Thoracic aorta (tissue), 2 donors: ENCODE measurements around the gene ECEL1. TPM values are rescaled to one million over a fixed set of nuclear protein-coding genes. Genes with fewer than 3 reads are reported as not detected.

Experiments used
- ATAC-seq: fragments of 150-250 bp; one replicate; pipeline ENCODE4 v1.8.0; 2017; ENCODE audit warnings: low read depth; ENCODE audit not compliant: insufficient number of reproducible peaks, low FRiP score
- DNase-seq: peaks from one replicate; pipeline ENCODE4 v3.0.0-alpha.2; 2020; ENCODE audit warnings: low spot score
- H3K27ac ChIP-seq, 2 donors: fragments of 200-600 bp; sonication (generic); 1 replicate in 1 of 2; 2 replicates in 1 of 2; pipeline ENCODE4 v1.5.1; 2016; ENCODE audit warnings: mild to moderate bottlenecking in 2 of 2, moderate library complexity in 2 of 2
- H3K27me3 ChIP-seq: fragments of 200-600 bp; sonication (generic); replicated peaks from 2 replicates; pipeline ENCODE4 v1.6.0; 2016; ENCODE audit warnings: mild to moderate bottlenecking; ENCODE audit not compliant: insufficient read depth
- H3K36me3 ChIP-seq: fragments of 200-600 bp; sonication (generic); one replicate; pipeline ENCODE4 v1.5.1; 2016
- H3K4me1 ChIP-seq, 2 donors: fragments of 200-600 bp; sonication (generic); 1 replicate in 1 of 2; 2 replicates in 1 of 2; pipeline versions ENCODE4 v1.5.1 to v1.6.0; 2016; ENCODE audit warnings: low read depth in 2 of 2, mild to moderate bottlenecking in 1 of 2; ENCODE audit not compliant: control insufficient read depth in 1 of 2
- H3K4me3 ChIP-seq: fragments of 200-600 bp; sonication (generic); 2 replicates; pipeline ENCODE4 v1.5.1; 2016; ENCODE audit warnings: mild to moderate bottlenecking
- H3K9me3 ChIP-seq: fragments of 200-600 bp; sonication (generic); 2 replicates; pipeline ENCODE4 v1.5.1; 2016
- CTCF ChIP-seq: fragments of 200-600 bp; sonication (generic); IDR thresholded peaks from one replicate; pipeline ENCODE4 v1.5.1; 2019; ENCODE audit warnings: antibody characterized with exemption
- total RNA-seq, 2 donors: library from RNA; depleted of rRNA; stranded (reverse); fragments of >200 nt; gene quantifications; one replicate each; pipeline versions ENCODE4 v1.1.0 to v1.2.3, GENCODE V29; 2016

ECEL1 gene
- total RNA-seq, 2 donors from 2014 or later = 1.6 to 2.8 TPM

- no peak overlapping the region for H3K27ac ChIP-seq
- ATAC-seq (no peak), DNase-seq (no peak)
- H3K4me3 ChIP-seq = no peak overlapping the region
- no peaks in the 10 kb centered on the region for H3K36me3 ChIP-seq
- no peaks in the 10 kb centered on the region for H3K9me3 ChIP-seq
- no peak for TF ChIP-seq CTCF
- H3K27me3 ChIP-seq = peaks cover 3% of the 10 kb centered on the region
- H3K4me1 ChIP-seq = peaks cover 0 to 6% of the 10 kb centered on the region in 2 donors
Measured at GRCh38 chr2:232485348-232485756, 2.3 kb downstream of the ECEL1 start.

GRCh38 chr2:232484628-232485347, 2.8 kb downstream of the ECEL1 start:
- ATAC-seq = no peak
- Histone ChIP-seq H3K36me3 (no peaks in the 10 kb centered on the region), H3K4me1 (peaks cover 0 to 6% of the 10 kb centered on the region in 2 donors), H3K27ac (no peak overlapping the region), H3K27me3 (peaks cover 3% of the 10 kb centered on the region), H3K4me3 (no peak overlapping the region), H3K9me3 (no peaks in the 10 kb centered on the region)
- no peak for DNase-seq
- no peak for TF ChIP-seq CTCF

- DNase-seq = no peak
- no peaks in the 10 kb centered on the region for H3K9me3 ChIP-seq
- H3K27me3 ChIP-seq = peaks cover 3% of the 10 kb centered on the region
Measured at GRCh38 chr2:232483923-232484627, 3.6 kb downstream of the ECEL1 start.

GRCh38 chr2:232483311-232483922, 4.2 kb downstream of the ECEL1 start:
- H3K27me3 ChIP-seq = peaks cover 3% of the 10 kb centered on the region
- no peaks in the 10 kb centered on the region for H3K36me3 ChIP-seq
- H3K9me3 ChIP-seq = no peaks in the 10 kb centered on the region
- no peak overlapping the region for H3K27ac ChIP-seq
- no peak for TF ChIP-seq CTCF
- H3K4me3 ChIP-seq = no peak overlapping the region
- no peak for DNase-seq
- peaks cover 0 to 6% of the 10 kb centered on the region in 2 donors for H3K4me1 ChIP-seq
- no peak for ATAC-seq

More at GRCh38 chr2:232483923-232484627, 3.6 kb downstream of the ECEL1 start:
- no peak overlapping the region for H3K4me3 ChIP-seq
- peaks cover 0 to 6% of the 10 kb centered on the region in 2 donors for H3K4me1 ChIP-seq
- H3K36me3 ChIP-seq = no peaks in the 10 kb centered on the region
- no peak overlapping the region for H3K27ac ChIP-seq
- no peak for ATAC-seq
- no peak for TF ChIP-seq CTCF
